ENCODE measurements around the gene MPI.

Gene MPI

GRCh38 chr15:74889390-74889882, 406 bp upstream of the MPI start:
- Histone ChIP-seq H3K4me1 (ENCODE audit: low read depth, poor library complexity, severe bottlenecking) (peaks cover 14% of the 10 kb centered on the region), H3K9ac (peak overlapping the region; percentile 83), H3K79me2 (ENCODE audit: insufficient read depth, low read depth) (no peaks in the 10 kb centered on the region), H3K27ac (no peak overlapping the region), H3K4me2 (peak overlapping the region; percentile 66; the same call in 1 of the 2 replicates), H2AFZ (ENCODE audit: low read depth) (peak overlapping the region; percentile 82), H3K27me3 (ENCODE audit: insufficient read depth, low read depth) (no peaks in the 10 kb centered on the region), H3K4me3 (IDR thresholded peaks at IDR 0.05; ENCODE audit: insufficient read depth, low read depth, low read length) (no peak overlapping the region), H4K20me1 (ENCODE audit: insufficient read depth) (no peaks in the 10 kb centered on the region), H3K36me3 (ENCODE audit: insufficient read depth) (no peaks in the 10 kb centered on the region; the same call in 1 of the 2 replicates)
- no peak for TF ChIP-seq CTCF (conservative IDR thresholded peaks at IDR 0.05; ENCODE audit: low read depth, low read length)

DNA sequence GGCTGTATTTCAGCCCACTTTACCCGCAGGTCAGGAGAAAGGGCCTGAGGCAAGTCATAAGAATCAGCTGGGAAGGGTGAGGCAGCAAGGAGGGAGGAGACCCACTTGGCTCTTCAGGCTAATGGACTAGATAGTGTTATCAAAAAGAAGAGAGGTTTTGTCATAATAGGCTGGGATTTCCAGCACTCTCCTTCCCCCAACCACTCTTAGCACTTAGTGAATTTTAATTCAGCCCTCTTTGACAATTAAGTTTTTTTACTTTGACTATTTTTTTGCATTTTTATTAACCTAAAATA, 771 bp downstream of the MPI start:
- Histone ChIP-seq H2AFZ (ENCODE audit: low read depth) (peak overlapping the region; percentile 82; the same call in 1 of the 2 replicates), H3K27ac (no peak overlapping the region)

GRCh38 chr15:74891469-74891868, 1.6 kb downstream of the MPI start:
- H4K20me1 ChIP-seq (ENCODE audit: insufficient read depth) = no peaks in the 10 kb centered on the region
- H3K27ac ChIP-seq = no peak overlapping the region
- H3K27me3 ChIP-seq (ENCODE audit: insufficient read depth, low read depth) = no peaks in the 10 kb centered on the region
- no peaks in the 10 kb centered on the region for H3K79me2 ChIP-seq (ENCODE audit: insufficient read depth, low read depth)
- H3K4me2 ChIP-seq = no peak overlapping the region
- no peaks in the 10 kb centered on the region; the same call in 1 of the 2 replicates for H3K36me3 ChIP-seq (ENCODE audit: insufficient read depth)
- peaks cover 14% of the 10 kb centered on the region for H3K4me1 ChIP-seq (ENCODE audit: low read depth, poor library complexity, severe bottlenecking)
- no peak overlapping the region for H3K9ac ChIP-seq
- H2AFZ ChIP-seq (ENCODE audit: low read depth) = no peak overlapping the region
- no peak overlapping the region for H3K4me3 ChIP-seq (IDR thresholded peaks at IDR 0.05; ENCODE audit: insufficient read depth, low read depth, low read length)
- no peak for TF ChIP-seq CTCF (conservative IDR thresholded peaks at IDR 0.05; ENCODE audit: low read depth, low read length)

More for the DNA sequence above, 771 bp downstream of the MPI start:
- Histone ChIP-seq H3K4me3 (IDR thresholded peaks at IDR 0.05; ENCODE audit: insufficient read depth, low read depth, low read length) (no peak overlapping the region), H4K20me1 (ENCODE audit: insufficient read depth) (no peaks in the 10 kb centered on the region), H3K27me3 (ENCODE audit: insufficient read depth, low read depth) (no peaks in the 10 kb centered on the region), H3K4me2 (peak overlapping the region; percentile 66), H3K36me3 (ENCODE audit: insufficient read depth) (no peaks in the 10 kb centered on the region; the same call in 1 of the 2 replicates), H3K79me2 (ENCODE audit: insufficient read depth, low read depth) (no peaks in the 10 kb centered on the region), H3K4me1 (ENCODE audit: low read depth, poor library complexity, severe bottlenecking) (peaks cover 14% of the 10 kb centered on the region), H3K9ac (peak overlapping the region; percentile 83; the same call in 1 of the 2 replicates)
- no peak for TF ChIP-seq CTCF (conservative IDR thresholded peaks at IDR 0.05; ENCODE audit: low read depth, low read length)

GRCh38 chr15:74892313-74892712, 2.5 kb downstream of the MPI start:
- Histone ChIP-seq H3K27me3 (ENCODE audit: insufficient read depth, low read depth) (no peaks in the 10 kb centered on the region), H2AFZ (ENCODE audit: low read depth) (no peak overlapping the region), H4K20me1 (ENCODE audit: insufficient read depth) (no peaks in the 10 kb centered on the region), H3K4me1 (ENCODE audit: low read depth, poor library complexity, severe bottlenecking) (peaks cover 14% of the 10 kb centered on the region), H3K36me3 (ENCODE audit: insufficient read depth) (no peaks in the 10 kb centered on the region; the same call in 1 of the 2 replicates), H3K9ac (no peak overlapping the region), H3K79me2 (ENCODE audit: insufficient read depth, low read depth) (no peaks in the 10 kb centered on the region), H3K4me3 (IDR thresholded peaks at IDR 0.05; ENCODE audit: insufficient read depth, low read depth, low read length) (no peak overlapping the region), H3K27ac (no peak overlapping the region), H3K4me2 (no peak overlapping the region)
- TF ChIP-seq CTCF (conservative IDR thresholded peaks at IDR 0.05; ENCODE audit: low read depth, low read length) = no peak
